GM12878 (cell line): Measurements from ENCODE around the gene MPRIP. TPM values are rescaled to one million over a fixed set of nuclear protein-coding genes. Genes with fewer than 3 reads are reported as not detected.

ENCODE experiments used
- ATAC-seq: fragments of 200-7000 bp; cut with Tn5 transposase; 3 replicates; pipeline ENCODE4 v1.9.1; 2020; ENCODE audit warnings: mild to moderate bottlenecking, moderate library complexity
- BruUV-seq: library from RNA; stranded (reverse); fragments of 400-500 nt; replicated peaks from 2 replicates; lab custom pipeline; 2021; lab: Mats Ljungman, UMichigan
- CTCF ChIA-PET: fragments of 300-600 bp; sonication (Branson Sonifier 250); formaldehyde crosslinking; extraction: SDS; loops from one replicate; lab custom pipeline; 2021; ENCODE audit warnings: inconsistent platforms; lab: Yijun Ruan, JAX
- POLR2A ChIA-PET: fragments of 350-600 bp; formaldehyde crosslinking; extraction: SDS; loops from one replicate; lab custom pipeline; 2021; ENCODE audit warnings: inconsistent platforms; lab: Charles Lee
- RAD21 ChIA-PET: fragments of 300-600 bp; sonication (Branson Sonifier 250); formaldehyde crosslinking; loops from one replicate; lab custom pipeline; 2023; ENCODE audit warnings: antibody characterized with exemption; ENCODE audit not compliant: unreplicated experiment; lab: Charles Lee
- SMC1A ChIA-PET: fragments of 300-600 bp; sonication (Branson Sonifier 250); formaldehyde crosslinking; loops from one replicate; lab custom pipeline; 2023; ENCODE audit not compliant: unreplicated experiment, uncharacterized antibody; lab: Charles Lee
- DNase-seq: peaks from one replicate; pipeline ENCODE4 v3.0.0-alpha.2; 2011; ENCODE audit warnings: low read depth, low spot score
- FAIRE-seq: peaks from 3 replicates; lab custom pipeline; 2011; peaks lifted over from hg19 to GRCh38; lab: Jason Lieb, UNC
- H2AFZ ChIP-seq: 2 replicates; pipeline ENCODE4 v1.6.0; 2011; ENCODE audit warnings: low read depth, low read length, control low read depth; ENCODE audit not compliant: control insufficient read depth
- H3K27ac ChIP-seq: 2 replicates; pipeline ENCODE4 v1.5.1; 2011; ENCODE audit warnings: control low read depth; ENCODE audit not compliant: control insufficient read depth, insufficient read depth
- H3K27me3 ChIP-seq, 2 experiments: replicated peaks in 1 of 2; 2 replicates each; pipeline versions ENCODE4 v1.6.0 to v1.6.1; 2011; ENCODE audit warnings: low read length in 1 of 2; ENCODE audit not compliant: control insufficient read depth in 2 of 2, insufficient read depth in 2 of 2
- H3K36me3 ChIP-seq, 2 experiments: 2 replicates each; pipeline ENCODE4 v1.5.1; 2011; ENCODE audit warnings: low read length in 1 of 2; ENCODE audit not compliant: control insufficient read depth in 2 of 2, insufficient read depth in 2 of 2
- H3K4me1 ChIP-seq: 2 replicates; pipeline ENCODE4 v1.6.1; 2011; ENCODE audit warnings: mild to moderate bottlenecking, low read length, moderate library complexity, mixed read lengths; ENCODE audit not compliant: control insufficient read depth, insufficient read depth
- H3K4me2 ChIP-seq: 2 replicates; pipeline ENCODE4 v1.6.0; 2011; ENCODE audit warnings: control low read depth; ENCODE audit not compliant: control insufficient read depth, insufficient read depth
- H3K4me3 ChIP-seq: fragments of 200-600 bp; sonication (generic); 2 replicates; pipeline ENCODE4 v1.5.1; 2016
- H3K79me2 ChIP-seq: 2 replicates; pipeline ENCODE4 v1.6.0; 2011; ENCODE audit warnings: low read length; ENCODE audit not compliant: control insufficient read depth, insufficient read depth
- H3K9ac ChIP-seq: 2 replicates; pipeline ENCODE4 v1.8.0; 2011; ENCODE audit warnings: low read length, control low read depth, mixed read lengths; ENCODE audit not compliant: control insufficient read depth, insufficient read depth
- H3K9me3 ChIP-seq: replicated peaks from 3 replicates; pipeline ENCODE4 v1.5.1; 2011; ENCODE audit warnings: mild to moderate bottlenecking, low read length; ENCODE audit not compliant: control insufficient read depth, insufficient read depth
- H4K20me1 ChIP-seq: 2 replicates; pipeline ENCODE4 v1.6.0; 2011; ENCODE audit not compliant: control insufficient read depth, insufficient read depth
- EZH2 ChIP-seq: IDR thresholded peaks from 2 replicates; pipeline ENCODE4 v1.6.1; 2012; ENCODE audit warnings: low read depth, mild to moderate bottlenecking, control low read depth, inconsistent platforms, low read length, borderline replicate concordance; ENCODE audit not compliant: control insufficient read depth
- HDGF ChIP-seq: fragments of 450-650 bp; IDR thresholded peaks from 2 replicates; pipeline ENCODE4 v1.6.1; 2016; ENCODE audit warnings: antibody characterized with exemption
- HSF1 ChIP-seq: fragments of 150-350 bp; IDR thresholded peaks from 2 replicates; pipeline ENCODE4 v1.6.1; 2014; ENCODE audit warnings: mild to moderate bottlenecking, low read depth, low read length
- IKZF2 ChIP-seq, 2 experiments: fragments of 450-650 bp; IDR thresholded peaks; 2 replicates each; pipeline ENCODE4 v1.6.1; 2017; ENCODE audit warnings: mild to moderate bottlenecking in 2 of 2, moderate library complexity in 2 of 2
- TARDBP ChIP-seq: IDR thresholded peaks from 2 replicates; pipeline ENCODE4 v1.6.1; 2016; ENCODE audit warnings: borderline replicate concordance
- USF1 ChIP-seq: IDR thresholded peaks from 2 replicates; pipeline ENCODE4 v1.6.1; 2011; ENCODE audit warnings: borderline replicate concordance, low read depth, mild to moderate bottlenecking, moderate library complexity, mixed read lengths, low read length; ENCODE audit not compliant: insufficient read depth; ENCODE audit errors: extremely low read length
- ZNF217 ChIP-seq: fragments of 450-650 bp; IDR thresholded peaks from 2 replicates; pipeline ENCODE4 v1.6.1; 2017; ENCODE audit warnings: antibody characterized with exemption, mild to moderate bottlenecking
- WGBS: methylation state at CpG from one replicate; pipeline ENCODE4 v1.1.6; 2016; ENCODE audit warnings: low lambda C conversion rate; ENCODE audit not compliant: insufficient replicate concordance, insufficient coverage; ENCODE audit errors: missing lambda C conversion rate; 5-methylcytosine and 5-hydroxymethylcytosine counted together
- in situ Hi-C: fragments of 300-500 bp; cut with MboI; formaldehyde crosslinking; loops from 9 replicates; pipeline ENCODE4 v1.14.3; 2018; ENCODE audit warnings: mixed read lengths
- intact Hi-C: fragments of 100-400 bp; cut with micrococcal nuclease; formaldehyde crosslinking; loops from one replicate; pipeline ENCODE4 v1.14.2; 2022; ENCODE audit not compliant: unreplicated experiment
- polyA plus RNA-seq, 11 experiments: library from polyadenylated mRNA; depleted of rRNA in 4 of 11; unstranded in 6 of 11; stranded (reverse) in 5 of 11; fragments of >200 nt; fragmentation: Nextera tagmentation in 4 of 11; fragmentation: Illumina TruSeq in 1 of 11; extraction: Ambion mirVana in 4 of 11; extraction: Trizol in 1 of 11; gene quantifications; 1 replicate in 1 of 11; 2 replicates in 10 of 11; pipeline versions ENCODE4 v1.2.1 to v1.2.3, GENCODE V29; 2011 to 2016; ENCODE audit warnings: inconsistent platforms in 2 of 11, missing spikeins in 2 of 11, low read depth in 1 of 11
- total RNA-seq, 4 experiments: library from RNA; depleted of rRNA in 3 of 4; stranded (reverse); fragments of >200 nt in 3 of 4; fragmentation: Illumina TruSeq in 1 of 4; extraction: Trizol in 1 of 4; gene quantifications; 2 replicates each; pipeline versions ENCODE4 v1.2.1 to v1.2.3, GENCODE V29; 2013 to 2021

The MPRIP gene
- total and polyA plus RNA-seq, 10 of the 15 experiments (the other 5 are each of a cell fraction or from before 2014, with no cell fraction given), result 16.5 to 168 (median 71.7) TPM

DNA sequence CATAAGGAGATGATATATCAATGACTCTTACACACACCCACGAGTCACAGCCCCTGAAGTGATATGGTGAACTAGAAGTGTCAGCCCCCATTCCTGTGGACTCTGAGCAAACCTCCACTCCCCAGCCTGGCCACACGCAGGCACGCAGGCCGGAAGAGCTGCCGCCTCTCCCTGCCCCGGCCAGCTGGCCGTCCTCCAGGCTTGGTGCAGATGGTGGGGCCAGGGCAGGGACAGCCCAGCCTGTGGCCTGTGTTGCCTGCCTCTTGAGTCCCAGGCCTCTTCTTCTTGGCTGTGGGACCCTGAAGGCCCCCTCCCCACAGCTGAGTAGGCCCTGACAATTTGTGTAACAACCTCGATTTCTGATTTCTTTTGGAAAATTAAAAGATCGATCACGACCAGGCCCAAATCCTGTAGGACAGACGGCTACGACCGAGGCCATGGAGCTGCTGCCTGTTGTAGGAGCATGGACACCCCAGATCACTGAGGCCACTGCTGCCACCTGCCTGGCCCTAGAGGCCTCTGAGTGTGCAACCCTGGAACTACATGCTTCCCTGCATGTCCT, 10.0 kb upstream of the MPRIP start (continued):
- TF ChIP-seq TARDBP, result no peak
- no peak for TF ChIP-seq HDGF
- no peak for TF ChIP-seq USF1

DNA sequence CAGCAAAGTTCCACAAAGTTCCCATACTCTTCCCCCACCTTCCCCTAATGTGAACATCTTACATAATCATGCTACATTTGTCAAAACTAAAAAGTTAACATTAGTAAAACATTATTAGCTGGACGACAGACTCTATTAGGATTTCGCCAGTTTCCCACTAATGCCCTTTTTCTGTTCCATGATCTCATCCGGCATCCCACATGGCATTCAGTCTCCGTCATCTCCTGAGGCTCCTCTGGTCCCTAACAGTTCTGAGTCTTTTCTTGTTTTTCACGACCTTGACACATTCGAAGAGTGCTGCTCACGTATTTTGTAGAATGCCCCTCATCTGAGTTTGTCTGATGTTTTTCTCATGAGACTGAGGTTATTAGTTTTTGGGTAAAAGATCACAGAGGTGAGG, 8.8 kb upstream of the MPRIP start:
- no peak for ATAC-seq
- in situ Hi-C loops, result no loop called here

More for the DNA sequence above, 8.8 kb upstream of the MPRIP start:
- ChIA-PET CTCF (no interaction called here), SMC1A (no interaction called here), POLR2A (no interaction called here), RAD21 (no interaction called here)
- no peaks in the 10 kb centered on the region for H3K9me3 ChIP-seq
- H3K4me3 ChIP-seq, result no peak overlapping the region
- H3K36me3 ChIP-seq, result no peaks in the 10 kb centered on the region
- H3K27ac ChIP-seq, result no peak overlapping the region
- intact Hi-C loops, result no loop called here
- 55% methylated on average over 7 of the region's 7 CpGs for WGBS
- DNase-seq, result no peak
- H3K4me2 ChIP-seq, result no peak overlapping the region
- no peak overlapping the region for H3K9ac ChIP-seq
- no peaks in the 10 kb centered on the region for H4K20me1 ChIP-seq
- no peak for FAIRE-seq
- H3K27me3 ChIP-seq, result no peaks in the 10 kb centered on the region
- no peaks in the 10 kb centered on the region for H3K79me2 ChIP-seq
- no TSS peak for BruUV-seq
- TF ChIP-seq HSF1 (no peak), EZH2 (no peak), ZNF217 (no peak), IKZF2 (IDR thresholded peaks at IDR 0.05) (no peak)
- peaks cover 3% of the 10 kb centered on the region; the same call in 1 of the 2 replicates for H3K4me1 ChIP-seq
- H2AFZ ChIP-seq, result no peak overlapping the region
